Limb (tissue), 2 donors: ENCODE data around the gene CLDN5.

Source experiments
- DNase-seq, 2 donors: peaks; one replicate each; pipeline ENCODE4 v3.0.0-alpha.2; 2016; ENCODE audit errors: extremely low spot score in 2 of 2

The CLDN5 gene

DNA sequence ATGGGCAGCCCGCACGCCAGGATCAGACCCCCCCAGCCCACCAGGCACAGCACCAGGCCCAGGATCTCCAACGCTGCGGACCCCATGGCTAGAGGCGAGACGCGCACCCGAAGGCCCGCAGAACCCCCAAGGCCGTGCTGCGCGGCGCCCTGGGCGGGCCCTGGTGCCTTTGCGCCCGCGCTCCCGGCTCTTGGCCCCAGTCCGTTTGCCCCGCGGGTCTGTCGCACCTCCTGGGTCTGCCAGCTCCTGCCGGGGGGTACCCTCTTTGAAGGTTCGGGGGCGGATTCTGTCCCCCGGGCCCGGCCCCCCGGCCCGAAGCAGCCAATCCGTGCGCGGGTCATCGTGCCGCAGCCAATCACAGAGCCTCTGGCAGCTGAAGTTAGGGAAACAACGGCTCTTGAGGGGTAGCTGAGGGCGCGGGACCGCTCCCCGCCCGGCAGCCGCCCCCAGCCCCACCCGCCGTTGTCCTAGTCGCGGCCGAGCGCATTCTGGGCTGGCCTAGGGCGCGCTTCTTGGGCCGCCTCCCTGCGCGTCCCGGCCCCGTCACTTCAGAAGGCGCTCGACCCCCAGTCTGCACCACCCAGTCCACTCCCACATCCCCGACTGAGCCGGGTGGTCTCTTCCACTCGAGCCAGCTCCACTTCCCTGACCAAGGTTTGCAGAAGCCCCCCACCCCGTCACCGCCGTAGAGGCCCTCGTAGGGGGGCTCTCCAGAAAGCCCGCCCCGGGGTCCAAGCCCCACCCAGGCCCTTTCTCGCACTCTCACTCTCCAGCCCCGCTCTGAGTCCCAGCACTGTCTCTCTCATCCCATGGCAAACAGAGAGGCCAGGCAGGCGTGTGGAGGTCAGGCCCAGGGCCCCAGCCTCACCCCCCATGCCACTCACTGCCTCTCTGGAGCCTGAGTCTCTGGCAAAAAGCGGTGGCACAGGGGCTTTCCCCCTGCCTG is at the start of gene CLDN5:
Gene CLDN5 (minus strand): TSS at position 241 of the 946 bp plus-strand sequence. CDS start 155 bp downstream, at position 86.
- DNase-seq, result peak in 1 of 2 donors; percentile 70

GRCh38 chr22:19571995-19572394 is 47.8 kb upstream of the CLDN5 start:
- no peak for DNase-seq

DNA sequence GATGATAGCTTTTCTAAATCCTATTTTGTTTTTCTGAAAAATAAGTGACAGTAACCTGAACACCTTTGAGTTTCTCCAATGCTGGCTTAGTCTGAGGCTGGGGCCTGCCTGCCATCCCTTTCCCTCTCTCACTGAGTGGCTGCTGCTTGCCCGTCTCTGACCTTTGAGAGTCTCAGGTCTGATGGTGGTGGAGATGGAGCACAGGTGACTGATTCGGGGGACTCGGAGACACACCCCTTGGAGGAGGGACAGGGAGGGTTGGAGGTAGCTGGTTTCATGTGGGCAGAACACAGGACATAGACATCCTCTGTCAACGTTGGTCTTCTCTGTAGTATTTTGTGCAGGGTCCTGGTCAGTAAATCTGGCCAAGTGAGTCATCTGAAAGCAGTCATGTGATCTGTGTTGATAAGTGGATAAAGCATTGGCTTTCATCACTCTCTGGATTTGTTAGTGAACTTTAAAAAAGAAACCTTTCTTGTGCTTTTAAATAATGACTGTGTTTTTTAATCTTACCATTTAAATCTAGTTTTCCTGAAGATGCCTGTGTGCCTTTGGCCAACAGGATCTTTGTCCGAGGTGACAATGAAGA is 47.1 kb upstream of the CLDN5 start:
- DNase-seq, result no peak

GRCh38 chr22:19569976-19570375 is 45.8 kb upstream of the CLDN5 start:
- no peak for DNase-seq

DNA sequence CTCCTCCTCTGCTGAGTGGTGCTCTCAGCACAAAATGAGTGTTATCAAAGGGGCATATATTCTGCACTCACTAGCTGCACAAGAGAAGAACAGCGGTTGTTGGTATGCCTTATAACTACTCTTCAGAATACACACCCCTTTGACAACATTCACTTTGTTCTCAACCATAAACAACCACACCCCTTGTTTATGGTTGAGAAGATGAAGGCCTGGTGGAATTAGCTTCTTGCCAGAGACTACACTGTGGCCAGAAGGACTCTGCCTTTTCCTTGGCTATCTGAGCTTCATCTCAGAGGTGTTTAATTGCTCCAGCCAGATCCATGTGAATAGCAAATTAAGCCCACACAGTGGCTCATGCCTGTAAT is 45.0 kb upstream of the CLDN5 start:
- no peak for DNase-seq

DNA sequence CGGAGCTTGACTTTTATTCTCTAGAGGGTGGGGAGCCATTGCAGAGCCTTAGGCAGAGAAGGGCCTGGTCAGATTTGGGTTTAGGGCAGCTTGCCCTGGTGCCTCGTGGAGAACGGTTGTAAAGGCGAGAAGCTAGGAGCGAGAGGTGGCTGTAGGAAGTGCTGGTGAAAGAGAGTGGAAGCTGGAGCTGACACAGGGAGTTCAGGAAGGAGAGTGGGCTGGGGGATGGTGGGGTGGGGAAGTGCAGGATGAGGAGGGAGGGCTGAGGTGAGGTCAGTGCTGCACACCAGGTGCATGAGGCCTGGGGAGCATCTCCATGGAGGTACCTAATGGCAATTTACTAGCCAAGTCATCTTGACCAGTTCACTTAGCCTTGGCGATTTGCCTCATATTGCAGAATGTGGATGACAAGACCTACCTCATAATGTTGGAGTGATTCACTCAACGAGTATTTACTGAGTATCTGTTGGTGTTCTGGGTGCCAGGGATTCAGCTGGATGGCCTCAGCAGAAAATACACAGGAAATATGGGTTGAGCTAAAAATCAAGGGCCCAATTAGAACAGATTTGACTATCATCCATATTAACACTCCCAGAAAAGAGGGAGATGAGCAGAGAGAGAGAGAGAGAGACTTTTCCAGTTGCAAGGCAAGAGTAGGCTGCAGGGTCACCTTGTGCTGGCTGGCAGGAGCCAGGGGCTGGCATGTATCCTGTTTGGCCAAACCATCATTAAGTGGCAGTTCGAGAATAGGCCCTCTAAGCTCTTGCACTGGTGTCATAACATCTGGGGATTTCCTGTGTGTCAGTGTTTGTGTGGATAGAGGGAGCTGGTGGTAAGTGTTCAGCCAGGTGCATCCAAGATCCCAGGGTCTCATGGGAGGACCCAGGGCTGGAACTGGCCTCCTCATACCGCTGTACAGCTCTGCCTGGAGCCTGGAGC is 44.4 kb upstream of the CLDN5 start:
- DNase-seq, result no peak

- no peak for DNase-seq
These were observed 43.2 kb upstream of the CLDN5 start for GRCh38 chr22:19567157-19568009.

- DNase-seq, result no peak
These were observed 42.3 kb upstream of the CLDN5 start for GRCh38 chr22:19566279-19567156.

GRCh38 chr22:19565382-19566278 is 41.4 kb upstream of the CLDN5 start:
- DNase-seq, result no peak

GRCh38 chr22:19559956-19560355 is 35.7 kb upstream of the CLDN5 start:
- DNase-seq, result no peak

GRCh38 chr22:19559324-19559811 is 35.2 kb upstream of the CLDN5 start:
- no peak for DNase-seq

DNA sequence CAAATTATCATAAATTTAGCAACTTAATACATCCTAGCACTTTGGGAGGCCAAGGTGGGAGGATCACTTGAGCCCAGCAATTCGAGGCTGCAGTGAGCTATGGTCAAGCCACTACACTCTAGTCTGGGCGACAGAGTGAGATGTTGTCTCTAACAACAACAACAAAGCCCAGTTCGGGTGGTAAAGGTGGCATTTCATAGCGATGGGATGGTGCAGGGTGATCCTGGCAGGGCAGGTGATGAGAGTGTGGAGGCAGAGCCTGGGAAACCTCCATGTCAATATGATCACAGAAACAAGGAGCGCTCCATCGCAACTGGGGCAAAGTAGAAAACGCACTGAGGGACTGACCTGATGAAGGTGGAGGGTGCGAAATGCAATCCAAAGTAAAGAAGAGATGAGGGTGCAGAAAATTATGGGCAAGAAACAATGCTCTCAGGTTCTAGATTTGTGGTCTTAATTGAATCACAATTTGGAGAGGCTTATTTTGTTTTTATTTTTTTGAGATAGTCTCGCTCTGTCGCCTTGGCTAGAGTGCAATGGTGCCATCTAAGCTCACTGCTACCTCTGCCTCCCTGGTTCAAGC is 32.8 kb upstream of the CLDN5 start:
- DNase-seq, result no peak

GRCh38 chr22:19555651-19556050 is 31.4 kb upstream of the CLDN5 start:
- DNase-seq, result no peak

DNA sequence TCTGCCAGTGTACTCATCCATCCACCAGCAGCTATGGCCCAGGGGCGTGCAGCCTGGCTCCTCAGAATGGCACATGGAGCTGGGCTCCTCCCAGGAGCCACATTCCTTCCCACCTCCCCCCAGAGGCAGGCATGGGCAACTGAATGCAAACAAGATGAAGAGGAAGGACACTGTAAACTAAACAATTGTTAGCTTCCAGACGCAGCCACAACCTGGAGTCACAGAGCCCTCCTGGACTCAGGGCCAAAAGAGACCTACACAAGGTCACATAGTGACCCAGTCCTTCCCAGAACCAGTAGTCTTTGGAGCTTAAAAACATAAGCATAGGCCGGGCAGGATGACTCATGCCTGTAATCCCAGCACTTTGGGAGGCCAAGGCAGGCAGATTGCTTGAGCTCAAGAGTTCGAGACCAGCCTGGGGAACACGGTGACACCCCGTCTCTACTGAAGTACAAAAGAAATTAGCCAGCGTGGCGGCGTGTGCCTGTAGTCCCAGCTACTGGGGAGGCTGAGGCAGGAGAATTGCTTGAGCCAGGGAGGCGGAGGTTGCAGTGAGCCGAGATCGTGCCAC is 30.7 kb upstream of the CLDN5 start:
- DNase-seq, result no peak

DNA sequence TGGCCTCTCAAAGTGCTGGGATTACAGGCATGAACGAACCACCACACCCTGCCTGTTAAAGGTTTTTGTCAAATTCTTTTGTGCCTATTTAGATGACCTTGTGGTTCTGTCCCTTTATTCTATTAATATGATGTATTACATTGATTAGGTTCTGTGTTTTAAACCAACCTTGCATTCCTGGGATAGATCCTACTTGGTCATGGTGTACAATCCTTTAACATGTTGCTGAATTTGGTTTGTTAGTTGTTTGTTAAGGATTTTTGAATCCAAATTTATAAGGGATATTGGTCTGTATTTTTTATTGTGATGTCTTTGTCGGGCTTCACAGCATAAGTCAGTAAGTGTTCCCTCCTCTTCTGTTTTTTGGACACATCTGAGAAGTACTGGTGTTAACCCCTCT is 29.0 kb upstream of the CLDN5 start:
- DNase-seq, result no peak

DNA sequence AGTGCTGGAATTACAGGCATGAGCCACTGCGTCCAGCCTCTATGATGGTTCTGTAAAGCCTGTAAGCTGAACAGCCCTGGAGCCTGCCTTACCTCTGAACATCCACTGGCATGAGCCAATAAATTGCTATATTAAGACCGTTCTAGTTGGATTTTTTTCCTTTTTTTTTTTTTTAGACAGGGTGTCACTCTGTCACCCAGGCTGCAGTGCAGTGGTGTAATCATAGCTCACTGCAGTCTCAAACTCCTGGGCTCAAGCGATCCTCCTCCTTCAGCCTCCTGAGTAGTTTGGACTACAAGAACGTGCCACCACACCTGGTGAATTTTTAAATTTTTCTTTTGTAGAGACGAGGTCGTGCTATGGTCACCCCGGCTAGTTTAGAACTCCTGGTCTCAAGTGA is 26.2 kb upstream of the CLDN5 start:
- DNase-seq, result no peak

DNA sequence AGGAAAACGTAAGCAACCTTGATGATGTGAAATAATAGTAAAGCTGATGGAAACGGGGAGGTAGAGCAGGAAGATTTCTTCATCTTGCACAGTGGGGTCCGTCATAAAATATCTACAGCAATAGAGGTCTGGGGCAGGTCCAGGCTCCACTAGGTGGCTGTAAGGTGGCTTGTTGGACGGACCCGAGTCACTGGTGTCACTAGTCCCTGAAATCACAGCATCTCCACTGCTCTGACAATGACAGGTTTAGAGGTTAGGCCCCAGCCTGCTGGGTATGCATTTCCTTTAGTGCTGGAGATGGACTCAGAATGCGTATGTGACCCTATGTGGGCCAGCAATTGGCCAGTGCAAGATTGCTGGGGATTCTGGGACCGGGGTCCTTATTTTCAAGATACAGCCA is 25.2 kb upstream of the CLDN5 start:
- DNase-seq, result no peak

GRCh38 chr22:19548964-19549363 is 24.8 kb upstream of the CLDN5 start:
- DNase-seq, result no peak
